Measurements from ENCODE around the gene MLN.

DNA sequence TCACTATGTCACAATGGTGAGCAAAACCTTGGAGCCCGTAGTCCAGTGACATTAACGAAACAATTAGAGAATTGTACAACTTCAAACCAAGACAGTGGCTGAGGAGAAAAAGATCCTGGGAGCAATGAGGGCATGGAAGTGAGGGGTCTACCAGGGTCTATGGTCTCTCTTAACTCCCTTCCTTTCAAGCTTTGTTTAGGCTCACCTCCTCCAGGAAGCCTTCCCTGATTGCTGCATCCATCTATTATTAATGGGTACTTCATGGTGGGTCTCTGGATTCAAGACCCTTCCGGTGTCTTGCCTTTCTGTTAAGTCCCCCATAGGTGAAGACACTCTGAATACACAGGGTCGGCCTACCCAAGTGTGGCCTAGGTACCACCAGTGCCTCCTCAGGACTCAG lies 38.1 kb upstream of the MLN start:
- TF ChIP-seq CTCF (IDR thresholded peaks at IDR 0.05) = no peak
- no peak for TF ChIP-seq POLR2A (IDR thresholded peaks at IDR 0.05)
- TF ChIP-seq POLR2AphosphoS5 (IDR thresholded peaks at IDR 0.05) = no peak

Data from transverse colon (tissue), 4 donors.